GM12878 (cell line): ENCODE results near the gene TMEM94. TPM values are rescaled to one million over a fixed set of nuclear protein-coding genes. Genes with fewer than 3 reads are reported as not detected.

Experiments used
- ATAC-seq: fragments of 200-7000 bp; cut with Tn5 transposase; 3 replicates; pipeline ENCODE4 v1.9.1; 2020; ENCODE audit warnings: mild to moderate bottlenecking, moderate library complexity
- BruUV-seq: library from RNA; stranded (reverse); fragments of 400-500 nt; replicated peaks from 2 replicates; lab custom pipeline; 2021; lab: Mats Ljungman, UMichigan
- CTCF ChIA-PET: fragments of 300-600 bp; sonication (Branson Sonifier 250); formaldehyde crosslinking; extraction: SDS; loops from one replicate; lab custom pipeline; 2021; ENCODE audit warnings: inconsistent platforms; lab: Yijun Ruan, JAX
- POLR2A ChIA-PET: fragments of 350-600 bp; formaldehyde crosslinking; extraction: SDS; loops from one replicate; lab custom pipeline; 2021; ENCODE audit warnings: inconsistent platforms; lab: Charles Lee
- RAD21 ChIA-PET: fragments of 300-600 bp; sonication (Branson Sonifier 250); formaldehyde crosslinking; loops from one replicate; lab custom pipeline; 2023; ENCODE audit warnings: antibody characterized with exemption; ENCODE audit not compliant: unreplicated experiment; lab: Charles Lee
- SMC1A ChIA-PET: fragments of 300-600 bp; sonication (Branson Sonifier 250); formaldehyde crosslinking; loops from one replicate; lab custom pipeline; 2023; ENCODE audit not compliant: unreplicated experiment, uncharacterized antibody; lab: Charles Lee
- DNase-seq: peaks from one replicate; pipeline ENCODE4 v3.0.0-alpha.2; 2011; ENCODE audit warnings: low read depth, low spot score
- FAIRE-seq: peaks from 3 replicates; lab custom pipeline; 2011; peaks lifted over from hg19 to GRCh38; lab: Jason Lieb, UNC
- H2AFZ ChIP-seq: 2 replicates; pipeline ENCODE4 v1.6.0; 2011; ENCODE audit warnings: low read depth, low read length, control low read depth; ENCODE audit not compliant: control insufficient read depth
- H3K27ac ChIP-seq: 2 replicates; pipeline ENCODE4 v1.5.1; 2011; ENCODE audit warnings: control low read depth; ENCODE audit not compliant: control insufficient read depth, insufficient read depth
- H3K27me3 ChIP-seq, 2 experiments: replicated peaks in 1 of 2; 2 replicates each; pipeline versions ENCODE4 v1.6.0 to v1.6.1; 2011; ENCODE audit warnings: low read length in 1 of 2; ENCODE audit not compliant: control insufficient read depth in 2 of 2, insufficient read depth in 2 of 2
- H3K36me3 ChIP-seq, 2 experiments: 2 replicates each; pipeline ENCODE4 v1.5.1; 2011; ENCODE audit warnings: low read length in 1 of 2; ENCODE audit not compliant: control insufficient read depth in 2 of 2, insufficient read depth in 2 of 2
- H3K4me1 ChIP-seq: 2 replicates; pipeline ENCODE4 v1.6.1; 2011; ENCODE audit warnings: mild to moderate bottlenecking, low read length, moderate library complexity, mixed read lengths; ENCODE audit not compliant: control insufficient read depth, insufficient read depth
- H3K4me2 ChIP-seq: 2 replicates; pipeline ENCODE4 v1.6.0; 2011; ENCODE audit warnings: control low read depth; ENCODE audit not compliant: control insufficient read depth, insufficient read depth
- H3K4me3 ChIP-seq: fragments of 200-600 bp; sonication (generic); 2 replicates; pipeline ENCODE4 v1.5.1; 2016
- H3K79me2 ChIP-seq: 2 replicates; pipeline ENCODE4 v1.6.0; 2011; ENCODE audit warnings: low read length; ENCODE audit not compliant: control insufficient read depth, insufficient read depth
- H3K9ac ChIP-seq: 2 replicates; pipeline ENCODE4 v1.8.0; 2011; ENCODE audit warnings: low read length, control low read depth, mixed read lengths; ENCODE audit not compliant: control insufficient read depth, insufficient read depth
- H3K9me3 ChIP-seq: replicated peaks from 3 replicates; pipeline ENCODE4 v1.5.1; 2011; ENCODE audit warnings: mild to moderate bottlenecking, low read length; ENCODE audit not compliant: control insufficient read depth, insufficient read depth
- H4K20me1 ChIP-seq: 2 replicates; pipeline ENCODE4 v1.6.0; 2011; ENCODE audit not compliant: control insufficient read depth, insufficient read depth
- ATF2 ChIP-seq: IDR thresholded peaks from 2 replicates; pipeline ENCODE4 v1.6.1; 2012; ENCODE audit warnings: low read length, inconsistent platforms
- BCLAF1 ChIP-seq: fragments of 450-650 bp; IDR thresholded peaks from 2 replicates; pipeline ENCODE4 v1.6.1; 2017; ENCODE audit warnings: antibody characterized with exemption, mild to moderate bottlenecking, moderate library complexity
- E4F1 ChIP-seq: fragments of 450-650 bp; IDR thresholded peaks from 2 replicates; pipeline ENCODE4 v1.6.1; 2018; ENCODE audit warnings: borderline replicate concordance, mild to moderate bottlenecking; ENCODE audit not compliant: partially characterized antibody
- JUNB ChIP-seq: IDR thresholded peaks from 2 replicates; pipeline ENCODE4 v1.6.1; 2016; ENCODE audit warnings: antibody characterized with exemption, mild to moderate bottlenecking
- NFYB ChIP-seq: IDR thresholded peaks from 2 replicates; pipeline ENCODE4 v1.6.1; 2011; ENCODE audit warnings: low read depth, mild to moderate bottlenecking, low read length, improper control_type of control experiment, moderate library complexity; ENCODE audit not compliant: insufficient read depth
- SIX5 ChIP-seq: IDR thresholded peaks from 2 replicates; pipeline ENCODE4 v1.6.1; 2011; ENCODE audit warnings: mild to moderate bottlenecking, low read depth, low read length, moderate library complexity; ENCODE audit not compliant: severe bottlenecking
- SMAD1 ChIP-seq: fragments of 450-650 bp; IDR thresholded peaks from 2 replicates; pipeline ENCODE4 v1.6.1; 2018; ENCODE audit warnings: mild to moderate bottlenecking, low read depth; ENCODE audit not compliant: partially characterized antibody
- TCF7 ChIP-seq: IDR thresholded peaks from 2 replicates; pipeline ENCODE4 v1.6.1; 2014; ENCODE audit warnings: antibody characterized with exemption, borderline replicate concordance
- YY1 ChIP-seq: IDR thresholded peaks from 2 replicates; pipeline ENCODE4 v1.6.1; 2011; ENCODE audit warnings: low read depth, mild to moderate bottlenecking, low read length
- ZBTB40 ChIP-seq: fragments of 450-650 bp; IDR thresholded peaks from 2 replicates; pipeline ENCODE4 v1.6.1; 2016; ENCODE audit warnings: mild to moderate bottlenecking, moderate library complexity, borderline replicate concordance
- WGBS: methylation state at CpG from one replicate; pipeline ENCODE4 v1.1.6; 2016; ENCODE audit warnings: low lambda C conversion rate; ENCODE audit not compliant: insufficient replicate concordance, insufficient coverage; ENCODE audit errors: missing lambda C conversion rate; 5-methylcytosine and 5-hydroxymethylcytosine counted together
- in situ Hi-C: fragments of 300-500 bp; cut with MboI; formaldehyde crosslinking; loops from 9 replicates; pipeline ENCODE4 v1.14.3; 2018; ENCODE audit warnings: mixed read lengths
- intact Hi-C: fragments of 100-400 bp; cut with micrococcal nuclease; formaldehyde crosslinking; loops from one replicate; pipeline ENCODE4 v1.14.2; 2022; ENCODE audit not compliant: unreplicated experiment
- polyA plus RNA-seq, 11 experiments: library from polyadenylated mRNA; depleted of rRNA in 4 of 11; unstranded in 6 of 11; stranded (reverse) in 5 of 11; fragments of >200 nt; fragmentation: Nextera tagmentation in 4 of 11; fragmentation: Illumina TruSeq in 1 of 11; extraction: Ambion mirVana in 4 of 11; extraction: Trizol in 1 of 11; gene quantifications; 1 replicate in 1 of 11; 2 replicates in 10 of 11; pipeline versions ENCODE4 v1.2.1 to v1.2.3, GENCODE V29; 2011 to 2016; ENCODE audit warnings: inconsistent platforms in 2 of 11, missing spikeins in 2 of 11, low read depth in 1 of 11
- total RNA-seq, 4 experiments: library from RNA; depleted of rRNA in 3 of 4; stranded (reverse); fragments of >200 nt in 3 of 4; fragmentation: Illumina TruSeq in 1 of 4; extraction: Trizol in 1 of 4; gene quantifications; 2 replicates each; pipeline versions ENCODE4 v1.2.1 to v1.2.3, GENCODE V29; 2013 to 2021
- TF ChIP-seq, protein P1 (sequence below): fragments of 450-650 bp; IDR thresholded peaks from 2 replicates; pipeline ENCODE4 v1.6.1; 2017; ENCODE audit warnings: mild to moderate bottlenecking

The TMEM94 gene
- total and polyA plus RNA-seq, 10 of the 15 experiments (the other 5 are each of a cell fraction or from before 2014, with no cell fraction given) = 0.31 to 70.7 (median 24.4) TPM

- no peak for DNase-seq
- no peaks in the 10 kb centered on the region for H4K20me1 ChIP-seq
- H3K27me3 ChIP-seq = no peaks in the 10 kb centered on the region
- CTCF ChIA-PET = no interaction called here
- RAD21 ChIA-PET = no interaction called here
- FAIRE-seq = no peak
- intact Hi-C loops = no loop called here
- no peak overlapping the region for H3K9ac ChIP-seq
- H3K27ac ChIP-seq = no peak overlapping the region
- no peak overlapping the region for H3K4me3 ChIP-seq
- no peaks in the 10 kb centered on the region for H3K4me1 ChIP-seq
- BruUV-seq = no TSS peak
- H3K36me3 ChIP-seq = no peaks in the 10 kb centered on the region; a peak in 1 of 4 replicates
- ATAC-seq = no peak
- H3K79me2 ChIP-seq = no peaks in the 10 kb centered on the region
- POLR2A ChIA-PET = no interaction called here
- no peak overlapping the region for H2AFZ ChIP-seq
- in situ Hi-C loops = no loop called here
- no peak overlapping the region for H3K4me2 ChIP-seq
- SMC1A ChIA-PET = no interaction called here
- 65% methylated on average over 20 of the region's 20 CpGs for WGBS
- no peaks in the 10 kb centered on the region for H3K9me3 ChIP-seq
- TF ChIP-seq NFYB (no peak), SMAD1 (no peak), SIX5 (no peak), ATF2 (no peak), TCF7 (no peak), YY1 (no peak), E4F1 (no peak), BCLAF1 (no peak), JUNB (no peak), ZBTB40 (no peak)
- TF ChIP-seq, protein P1, sequence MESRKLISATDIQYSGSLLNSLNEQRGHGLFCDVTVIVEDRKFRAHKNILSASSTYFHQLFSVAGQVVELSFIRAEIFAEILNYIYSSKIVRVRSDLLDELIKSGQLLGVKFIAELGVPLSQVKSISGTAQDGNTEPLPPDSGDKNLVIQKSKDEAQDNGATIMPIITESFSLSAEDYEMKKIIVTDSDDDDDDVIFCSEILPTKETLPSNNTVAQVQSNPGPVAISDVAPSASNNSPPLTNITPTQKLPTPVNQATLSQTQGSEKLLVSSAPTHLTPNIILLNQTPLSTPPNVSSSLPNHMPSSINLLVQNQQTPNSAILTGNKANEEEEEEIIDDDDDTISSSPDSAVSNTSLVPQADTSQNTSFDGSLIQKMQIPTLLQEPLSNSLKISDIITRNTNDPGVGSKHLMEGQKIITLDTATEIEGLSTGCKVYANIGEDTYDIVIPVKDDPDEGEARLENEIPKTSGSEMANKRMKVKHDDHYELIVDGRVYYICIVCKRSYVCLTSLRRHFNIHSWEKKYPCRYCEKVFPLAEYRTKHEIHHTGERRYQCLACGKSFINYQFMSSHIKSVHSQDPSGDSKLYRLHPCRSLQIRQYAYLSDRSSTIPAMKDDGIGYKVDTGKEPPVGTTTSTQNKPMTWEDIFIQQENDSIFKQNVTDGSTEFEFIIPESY = no peak
These were observed 50.5 kb downstream of the TMEM94 start for GRCh38 chr17:75506888-75507287.
